HEK293 (cell line): ENCODE data around the gene ZBED5.

ENCODE experiments used
- FEZF1 ChIP-seq: fragments of 450-650 bp; formaldehyde crosslinking; IDR thresholded peaks from 2 replicates; pipeline ENCODE4 v1.5.1; 2016; ENCODE audit warnings: missing biosample characterization, missing genetic modification characterization
- GFI1B ChIP-seq: fragments of 450-650 bp; formaldehyde crosslinking; IDR thresholded peaks from 2 replicates; pipeline ENCODE4 v1.5.1; 2016; ENCODE audit warnings: missing biosample characterization, missing genetic modification characterization
- GLI4 ChIP-seq: fragments of 450-650 bp; formaldehyde crosslinking; IDR thresholded peaks from 2 replicates; pipeline ENCODE4 v1.5.1; 2016; ENCODE audit warnings: missing biosample characterization, missing genetic modification characterization
- HIC1 ChIP-seq: fragments of 450-650 bp; formaldehyde crosslinking; IDR thresholded peaks from 2 replicates; pipeline ENCODE4 v1.5.1; 2016; ENCODE audit warnings: missing biosample characterization, missing genetic modification characterization
- HOXC10 ChIP-seq: sonication (generic); formaldehyde crosslinking; IDR thresholded peaks from 2 replicates; pipeline ENCODE4 v1.8.1; 2023; ENCODE audit warnings: mild to moderate bottlenecking, missing genetic modification reagents
- KLF8 ChIP-seq: fragments of 450-650 bp; formaldehyde crosslinking; IDR thresholded peaks from 2 replicates; pipeline ENCODE4 v1.5.1; 2016; ENCODE audit warnings: missing biosample characterization, missing genetic modification characterization
- OSR2 ChIP-seq: fragments of 450-650 bp; formaldehyde crosslinking; IDR thresholded peaks from 2 replicates; pipeline ENCODE4 v1.5.1; 2016; ENCODE audit warnings: missing biosample characterization, missing genetic modification characterization
- REST ChIP-seq: fragments of 450-650 bp; formaldehyde crosslinking; IDR thresholded peaks from 2 replicates; pipeline ENCODE4 v1.5.1; 2016; ENCODE audit warnings: missing biosample characterization, missing genetic modification characterization
- ZBTB44 ChIP-seq: fragments of 450-650 bp; IDR thresholded peaks from 2 replicates; pipeline ENCODE4 v1.5.1; 2018; ENCODE audit warnings: missing biosample characterization, mild to moderate bottlenecking, missing genetic modification characterization
- ZBTB48 ChIP-seq: fragments of 450-650 bp; formaldehyde crosslinking; IDR thresholded peaks from 2 replicates; pipeline ENCODE4 v1.5.1; 2016; ENCODE audit warnings: missing biosample characterization, missing genetic modification characterization
- ZIC2 ChIP-seq: fragments of 450-650 bp; formaldehyde crosslinking; IDR thresholded peaks from 2 replicates; pipeline ENCODE4 v1.5.1; 2016; ENCODE audit warnings: missing biosample characterization, missing genetic modification characterization
- ZNF155 ChIP-seq: fragments of 450-650 bp; formaldehyde crosslinking; IDR thresholded peaks from 2 replicates; pipeline ENCODE4 v1.5.1; 2016; ENCODE audit warnings: missing biosample characterization, missing genetic modification characterization
- ZNF19 ChIP-seq: fragments of 450-650 bp; formaldehyde crosslinking; IDR thresholded peaks from 2 replicates; pipeline ENCODE4; 2016; ENCODE audit warnings: missing biosample characterization, missing genetic modification characterization, low read depth
- ZNF223 ChIP-seq: fragments of 450-650 bp; formaldehyde crosslinking; IDR thresholded peaks from 2 replicates; pipeline ENCODE4 v1.5.1; 2016; ENCODE audit warnings: missing biosample characterization, missing genetic modification characterization
- ZNF280C ChIP-seq: fragments of 450-650 bp; formaldehyde crosslinking; IDR thresholded peaks from 2 replicates; pipeline ENCODE4 v1.5.1; 2016; ENCODE audit warnings: missing biosample characterization, missing genetic modification characterization
- ZNF324 ChIP-seq: fragments of 450-650 bp; formaldehyde crosslinking; IDR thresholded peaks from 2 replicates; pipeline ENCODE4 v1.5.1; 2016; ENCODE audit warnings: missing biosample characterization, missing genetic modification characterization
- ZNF501 ChIP-seq: fragments of 450-650 bp; formaldehyde crosslinking; IDR thresholded peaks from 2 replicates; pipeline ENCODE4 v1.5.1; 2016; ENCODE audit warnings: missing biosample characterization, missing genetic modification characterization
- ZNF514 ChIP-seq: fragments of 450-650 bp; formaldehyde crosslinking; IDR thresholded peaks from 2 replicates; pipeline ENCODE4 v1.5.1; 2016; ENCODE audit warnings: missing biosample characterization, missing genetic modification characterization
- ZNF530 ChIP-seq: fragments of 450-650 bp; formaldehyde crosslinking; IDR thresholded peaks from 2 replicates; pipeline ENCODE4 v1.5.1; 2016; ENCODE audit warnings: low read depth, missing biosample characterization, missing genetic modification characterization
- ZNF544 ChIP-seq: fragments of 450-650 bp; formaldehyde crosslinking; IDR thresholded peaks from 2 replicates; pipeline ENCODE4 v1.5.0; 2017; ENCODE audit warnings: missing biosample characterization, missing genetic modification characterization
- ZNF549 ChIP-seq: fragments of 450-650 bp; IDR thresholded peaks from 2 replicates; pipeline ENCODE4 v1.5.1; 2018; ENCODE audit warnings: missing biosample characterization, missing genetic modification characterization, mild to moderate bottlenecking, inconsistent platforms, moderate library complexity
- ZNF623 ChIP-seq: fragments of 450-650 bp; formaldehyde crosslinking; IDR thresholded peaks from 2 replicates; pipeline ENCODE4 v1.5.1; 2016; ENCODE audit warnings: missing biosample characterization, missing genetic modification characterization
- ZNF624 ChIP-seq: fragments of 450-650 bp; formaldehyde crosslinking; IDR thresholded peaks from 2 replicates; pipeline ENCODE4 v1.5.1; 2017; ENCODE audit warnings: missing biosample characterization, missing genetic modification characterization
- ZNF626 ChIP-seq: fragments of 450-650 bp; sonication (Bioruptor Pico); formaldehyde crosslinking; IDR thresholded peaks from 2 replicates; pipeline ENCODE4 v1.5.1; 2018; ENCODE audit warnings: missing biosample characterization, missing genetic modification characterization, inconsistent platforms
- ZNF660 ChIP-seq: fragments of 450-650 bp; IDR thresholded peaks from 2 replicates; pipeline ENCODE4 v1.5.1; 2018; ENCODE audit warnings: missing biosample characterization, mild to moderate bottlenecking, missing genetic modification characterization
- ZNF677 ChIP-seq: fragments of 450-650 bp; IDR thresholded peaks from 2 replicates; pipeline ENCODE4 v1.5.0; 2018; ENCODE audit warnings: missing biosample characterization, mild to moderate bottlenecking, missing genetic modification characterization, moderate library complexity
- ZSCAN4 ChIP-seq: fragments of 450-650 bp; formaldehyde crosslinking; IDR thresholded peaks from 2 replicates; pipeline ENCODE4 v1.5.1; 2017; ENCODE audit warnings: missing biosample characterization, missing genetic modification characterization

The ZBED5 gene

GRCh38 chr11:10809373-10810160 lies 48.3 kb downstream of the ZBED5 start (continued):
- TF ChIP-seq HIC1 (tag by site-specific recombination) (no peak), ZBTB48 (tag by site-specific recombination) (peak; percentile 74; the same call in 1 of the 2 replicates), ZIC2 (tag by site-specific recombination) (peak; percentile 40; the same call in 1 of the 2 replicates), ZNF223 (no peak), ZNF324 (tag by site-specific recombination) (0 out of 2 replicates have a peak, but pooled peaks have one; percentile 19), ZNF549 (tag by site-specific recombination) (no peak), ZSCAN4 (no peak), ZNF623 (no peak), ZNF501 (no peak; the same call in 1 of the 2 replicates), ZNF280C (tag by site-specific recombination) (no peak), HOXC10 (no peak), ZNF19 (tag by site-specific recombination) (no peak), ZNF626 (tag by site-specific recombination) (no peak), ZNF660 (tag by site-specific recombination) (peak; percentile 58; the same call in 1 of the 2 replicates), KLF8 (0 out of 2 replicates have a peak, but pooled peaks have one; percentile 13), OSR2 (tag by site-specific recombination) (0 out of 2 replicates have a peak, but pooled peaks have one; percentile 38), FEZF1 (tag by site-specific recombination) (no peak), ZNF155 (tag by site-specific recombination) (no peak), ZNF530 (tag by site-specific recombination) (no peak), ZNF677 (no peak), REST (tag by site-specific recombination) (peak; percentile 43; the same call in 1 of the 2 replicates), ZBTB44 (tag by site-specific recombination) (no peak), ZNF624 (tag by site-specific recombination) (no peak), GFI1B (tag by site-specific recombination) (no peak), ZNF514 (tag by site-specific recombination) (no peak), GLI4 (no peak), ZNF544 (tag by site-specific recombination) (no peak)
